Transverse colon (tissue), 4 donors: ENCODE measurements around the gene PNMA6F. TPM values are rescaled to one million over a fixed set of nuclear protein-coding genes. Genes with fewer than 3 reads are reported as not detected.
"Not testable (repeated sequence)": the region's sequence is repeated elsewhere in the genome, so short reads cannot be mapped to it uniquely, and the experiment has no call there.

ENCODE experiments used
- DNase-seq: peaks from one replicate; pipeline ENCODE4 v3.0.0-alpha.2; 2019
- H3K27ac ChIP-seq, 4 donors: fragments of 200-600 bp; sonication (generic); 2 replicates each; pipeline ENCODE4 v1.5.1; 2016 to 2018; ENCODE audit warnings: inconsistent platforms in 4 of 4
- H3K27me3 ChIP-seq: fragments of 200-600 bp; sonication (generic); 2 replicates; pipeline ENCODE4 v1.5.1; 2017; ENCODE audit warnings: inconsistent platforms
- H3K36me3 ChIP-seq, 4 donors: fragments of 200-600 bp; sonication (generic); 2 replicates each; pipeline ENCODE4 v1.5.1; 2017 to 2019; ENCODE audit warnings: inconsistent platforms in 4 of 4
- H3K4me1 ChIP-seq, 4 donors: fragments of 200-600 bp; sonication (generic); 2 replicates each; pipeline ENCODE4 v1.5.1; 2017 to 2020; ENCODE audit warnings: inconsistent platforms in 4 of 4
- H3K4me3 ChIP-seq, 4 donors: fragments of 200-600 bp; sonication (generic); 1 replicate in 1 of 4; 2 replicates in 3 of 4; pipeline versions ENCODE4 v1.5.1 to v1.6.1; 2017 to 2019; ENCODE audit warnings: inconsistent platforms in 4 of 4
- H3K9me3 ChIP-seq, 2 donors: fragments of 200-600 bp; sonication (generic); 2 replicates each; pipeline ENCODE4 v1.5.1; 2017 to 2019; ENCODE audit warnings: inconsistent platforms in 2 of 2
- EP300 ChIP-seq: sonication (generic); formaldehyde crosslinking; IDR thresholded peaks from one replicate; pipeline ENCODE4 v1.6.1; 2017; ENCODE audit warnings: antibody characterized with exemption, low read depth
- POLR2A ChIP-seq: fragments of 450-650 bp; IDR thresholded peaks from one replicate; pipeline ENCODE4 v1.6.1; 2016; ENCODE audit warnings: antibody characterized with exemption, mild to moderate bottlenecking, moderate library complexity
- POLR2AphosphoS5 ChIP-seq, 3 donors: sonication (generic); formaldehyde crosslinking; IDR thresholded peaks; one replicate each; pipeline ENCODE4 v1.6.1; 2016; ENCODE audit warnings: antibody characterized with exemption in 3 of 3
- WGBS, 2 donors: methylation state at CpG; one replicate each; pipeline ENCODE4 v1.1.5; 2018; ENCODE audit warnings: low coverage in 1 of 2; 5-methylcytosine and 5-hydroxymethylcytosine counted together
- in situ Hi-C, 4 donors: fragments of 200-750 bp; cut with MboI; loops; one replicate each; pipeline versions ENCODE4 v1.15.0 to v1.15.1; 2017; ENCODE audit warnings: low sequenced_read_pairs in 3 of 4, low pct_ligation_motif_present in 1 of 4, low pct_unique_long_range_greater_than_20kb in 1 of 4
- intact Hi-C: fragments of 100-400 bp; cut with DNase I; formaldehyde crosslinking; loops from one replicate; pipeline ENCODE4 v1.15.1; 2023; ENCODE audit warnings: low total_unique reads
- total RNA-seq, 4 donors: library from RNA; depleted of rRNA; stranded (reverse); fragments of >200 nt; gene quantifications; one replicate each; pipeline ENCODE4 v1.1.0, GENCODE V29; 2016
- TF ChIP-seq, protein P1 (sequence below), 5 experiments: fragments of 200-600 bp in 3 of 5; fragments of 450-650 bp in 2 of 5; sonication (generic) in 3 of 5; IDR thresholded peaks; 1 replicate in 2 of 5; 2 replicates in 3 of 5; pipeline ENCODE4 v1.5.1; 2016 to 2017; ENCODE audit warnings: antibody characterized with exemption in 5 of 5, inconsistent platforms in 3 of 5, mild to moderate bottlenecking in 2 of 5, moderate library complexity in 1 of 5

Gene PNMA6F
- total RNA-seq, 4 donors from 2014 or later: not detected

DNA sequence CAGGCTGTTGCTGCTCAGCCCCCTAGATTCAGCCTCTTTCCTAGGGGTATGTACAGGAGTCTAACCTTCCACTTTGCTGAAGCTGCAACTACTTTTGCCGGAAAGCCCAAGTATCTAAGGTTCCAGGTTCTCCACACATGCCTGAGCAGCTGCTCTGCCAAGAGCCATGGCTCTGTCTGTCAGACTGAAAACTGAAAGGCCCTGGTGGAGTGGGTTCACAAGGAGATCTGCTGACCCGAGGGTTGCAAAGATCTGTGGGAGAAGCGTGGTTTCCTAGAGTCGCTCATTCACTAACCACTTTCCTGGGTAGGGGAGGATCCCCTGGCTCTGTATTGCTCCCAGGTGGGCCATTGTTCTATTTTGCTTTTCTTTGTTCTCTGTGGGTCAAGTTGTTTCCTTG is 6.0 kb upstream of the PNMA6F start:
- Histone ChIP-seq H3K27me3 (no peaks in the 10 kb centered on the region), H3K4me1 (no peaks in the 10 kb centered on the region), H3K4me3 (no peak overlapping the region), H3K9me3 (no peaks in the 10 kb centered on the region), H3K27ac (no peak overlapping the region), H3K36me3 (no peaks in the 10 kb centered on the region)
- intact Hi-C loops (no loop called here), in situ Hi-C loops (no loop called here)
- TF ChIP-seq EP300 (no peak), POLR2A (no peak), POLR2AphosphoS5 (IDR thresholded peaks at IDR 0.05) (no peak)
- TF ChIP-seq, protein P1, sequence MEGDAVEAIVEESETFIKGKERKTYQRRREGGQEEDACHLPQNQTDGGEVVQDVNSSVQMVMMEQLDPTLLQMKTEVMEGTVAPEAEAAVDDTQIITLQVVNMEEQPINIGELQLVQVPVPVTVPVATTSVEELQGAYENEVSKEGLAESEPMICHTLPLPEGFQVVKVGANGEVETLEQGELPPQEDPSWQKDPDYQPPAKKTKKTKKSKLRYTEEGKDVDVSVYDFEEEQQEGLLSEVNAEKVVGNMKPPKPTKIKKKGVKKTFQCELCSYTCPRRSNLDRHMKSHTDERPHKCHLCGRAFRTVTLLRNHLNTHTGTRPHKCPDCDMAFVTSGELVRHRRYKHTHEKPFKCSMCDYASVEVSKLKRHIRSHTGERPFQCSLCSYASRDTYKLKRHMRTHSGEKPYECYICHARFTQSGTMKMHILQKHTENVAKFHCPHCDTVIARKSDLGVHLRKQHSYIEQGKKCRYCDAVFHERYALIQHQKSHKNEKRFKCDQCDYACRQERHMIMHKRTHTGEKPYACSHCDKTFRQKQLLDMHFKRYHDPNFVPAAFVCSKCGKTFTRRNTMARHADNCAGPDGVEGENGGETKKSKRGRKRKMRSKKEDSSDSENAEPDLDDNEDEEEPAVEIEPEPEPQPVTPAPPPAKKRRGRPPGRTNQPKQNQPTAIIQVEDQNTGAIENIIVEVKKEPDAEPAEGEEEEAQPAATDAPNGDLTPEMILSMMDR (IDR thresholded peaks at IDR 0.05): no peak
- WGBS, 2 donors: 79% methylated on average over 4 of the region's 4 CpGs; no CpG with 5 or more reads in 1 of the 2 donors
- no peak for DNase-seq

DNA sequence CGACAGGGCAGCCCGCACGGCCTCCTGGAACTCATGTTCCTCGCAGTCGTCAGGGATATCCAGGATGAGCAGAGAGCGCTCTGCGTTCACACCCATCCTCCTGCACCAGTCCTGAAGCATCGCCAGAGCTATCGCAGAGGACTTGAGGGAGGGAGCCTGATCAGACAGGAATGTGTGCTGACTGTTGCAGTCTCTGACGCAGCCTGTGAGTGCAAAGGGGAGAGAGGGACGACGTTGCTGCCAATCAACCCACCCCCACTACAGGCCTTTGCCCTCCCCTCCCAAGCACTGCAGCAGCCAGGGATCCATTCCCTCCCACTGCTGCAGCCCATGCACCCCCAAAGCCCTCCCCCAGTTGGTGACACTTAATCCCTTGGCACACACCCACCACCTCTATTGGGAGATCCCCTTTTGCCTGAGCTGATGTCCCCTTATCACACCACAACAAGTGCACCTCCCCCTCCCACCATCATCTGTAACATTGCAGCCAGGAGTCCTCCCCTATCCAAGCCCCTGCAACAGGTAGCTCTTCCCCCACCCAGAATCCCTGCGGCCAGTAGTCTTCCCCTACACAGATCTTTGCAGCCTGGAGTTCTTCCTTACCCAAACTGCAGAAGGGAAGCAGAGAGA is 897 bp downstream of the PNMA6F start:
- in situ Hi-C loops (no loop called here), intact Hi-C loops (no loop called here)
- DNase-seq: no peak
- Histone ChIP-seq H3K36me3 (no peaks in the 10 kb centered on the region), H3K27me3 (peaks cover 6% of the 10 kb centered on the region), H3K4me1 (no peaks in the 10 kb centered on the region), H3K27ac (no peak overlapping the region), H3K4me3 (no peak overlapping the region), H3K9me3 (no peaks in the 10 kb centered on the region)
- WGBS, 2 donors: 67% methylated on average over 9 of the region's 13 CpGs; no CpG with 5 or more reads in 1 of the 2 donors
- TF ChIP-seq POLR2AphosphoS5 (IDR thresholded peaks at IDR 0.05) (no peak), EP300 (no peak), POLR2A (no peak)
- TF ChIP-seq, protein P1 (IDR thresholded peaks at IDR 0.05): no peak

DNA sequence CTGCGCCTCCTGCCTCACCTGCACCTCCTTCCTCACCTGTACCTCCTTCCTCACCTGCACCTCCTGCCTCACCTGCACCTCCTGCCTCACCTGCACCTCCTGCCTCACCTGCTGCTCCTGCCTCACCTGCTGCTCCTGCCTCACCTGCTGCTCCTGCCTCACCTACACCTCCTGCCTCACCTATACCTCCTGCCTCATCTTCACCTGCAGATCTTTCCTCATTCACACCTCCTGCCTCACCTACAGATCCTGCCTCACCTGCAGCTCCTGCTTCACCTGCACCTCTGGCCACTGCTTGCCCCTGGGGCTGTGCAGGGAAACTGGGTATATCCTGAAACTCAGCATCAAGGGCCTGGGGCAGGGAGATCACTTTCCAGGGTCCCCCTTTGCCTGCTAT is 1.5 kb downstream of the PNMA6F start:
- H3K9me3 ChIP-seq, H3K4me1 ChIP-seq, in situ Hi-C loops, H3K27ac ChIP-seq, DNase-seq, H3K36me3 ChIP-seq, H3K27me3 ChIP-seq, intact Hi-C loops, H3K4me3 ChIP-seq: not testable (repeated sequence)
- 96% methylated on average over 1 of the region's 1 CpG; no CpG with 5 or more reads in 1 of the 2 donors for WGBS, 2 donors

GRCh38 chrX:153319295-153320046 is 2.1 kb downstream of the PNMA6F start:
- H3K9me3 ChIP-seq: no peaks in the 10 kb centered on the region
- no peak overlapping the region for H3K27ac ChIP-seq
- WGBS, 2 donors: 81% methylated on average over 28 of the region's 33 CpGs; no CpG with 5 or more reads in 1 of the 2 donors
- no peak overlapping the region for H3K4me3 ChIP-seq
- no peak for TF ChIP-seq POLR2AphosphoS5 (IDR thresholded peaks at IDR 0.05)
- TF ChIP-seq POLR2A: no peak
- TF ChIP-seq EP300: no peak
- DNase-seq: no peak
- H3K36me3 ChIP-seq: no peaks in the 10 kb centered on the region
- peaks cover 6% of the 10 kb centered on the region for H3K27me3 ChIP-seq
- H3K4me1 ChIP-seq: no peaks in the 10 kb centered on the region
- in situ Hi-C loops: no loop called here
- intact Hi-C loops: no loop called here

- no peaks in the 10 kb centered on the region for H3K9me3 ChIP-seq
- intact Hi-C loops: no loop called here
- TF ChIP-seq, protein P1 (IDR thresholded peaks at IDR 0.05): no peak
- TF ChIP-seq POLR2A (no peak), POLR2AphosphoS5 (IDR thresholded peaks at IDR 0.05) (no peak), EP300 (no peak)
- H3K36me3 ChIP-seq: no peaks in the 10 kb centered on the region
- H3K27me3 ChIP-seq: peaks cover 6% of the 10 kb centered on the region
- DNase-seq: no peak
- in situ Hi-C loops: no loop called here
- WGBS, 2 donors: 100% methylated on average over 2 of the region's 7 CpGs; no CpG with 5 or more reads in 1 of the 2 donors
- no peaks in the 10 kb centered on the region for H3K4me1 ChIP-seq
- no peak overlapping the region for H3K4me3 ChIP-seq
- no peak overlapping the region for H3K27ac ChIP-seq
Observed at GRCh38 chrX:153318811-153319210, 2.8 kb downstream of the PNMA6F start.
